ENCODE data around the gene KDM4F.

DNA sequence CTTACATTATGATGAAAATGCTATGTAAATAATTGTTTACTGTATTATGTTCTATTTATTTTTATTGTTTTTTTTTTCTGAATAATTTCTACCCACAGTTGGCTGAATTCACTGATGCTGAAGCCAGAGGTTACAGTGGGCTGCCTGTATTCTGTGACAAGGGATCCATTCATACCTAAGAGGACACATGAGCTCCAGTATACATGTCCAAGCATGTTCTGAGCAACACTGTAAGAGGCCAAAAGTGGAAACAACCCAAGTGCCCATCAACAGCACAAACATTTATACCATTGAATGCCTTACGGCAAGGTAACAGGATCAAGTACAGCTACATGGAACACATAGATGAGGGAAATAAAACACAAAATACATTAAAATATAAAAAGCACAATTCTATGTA is 16.1 kb downstream of the KDM4F start:
- TF ChIP-seq, protein P1, sequence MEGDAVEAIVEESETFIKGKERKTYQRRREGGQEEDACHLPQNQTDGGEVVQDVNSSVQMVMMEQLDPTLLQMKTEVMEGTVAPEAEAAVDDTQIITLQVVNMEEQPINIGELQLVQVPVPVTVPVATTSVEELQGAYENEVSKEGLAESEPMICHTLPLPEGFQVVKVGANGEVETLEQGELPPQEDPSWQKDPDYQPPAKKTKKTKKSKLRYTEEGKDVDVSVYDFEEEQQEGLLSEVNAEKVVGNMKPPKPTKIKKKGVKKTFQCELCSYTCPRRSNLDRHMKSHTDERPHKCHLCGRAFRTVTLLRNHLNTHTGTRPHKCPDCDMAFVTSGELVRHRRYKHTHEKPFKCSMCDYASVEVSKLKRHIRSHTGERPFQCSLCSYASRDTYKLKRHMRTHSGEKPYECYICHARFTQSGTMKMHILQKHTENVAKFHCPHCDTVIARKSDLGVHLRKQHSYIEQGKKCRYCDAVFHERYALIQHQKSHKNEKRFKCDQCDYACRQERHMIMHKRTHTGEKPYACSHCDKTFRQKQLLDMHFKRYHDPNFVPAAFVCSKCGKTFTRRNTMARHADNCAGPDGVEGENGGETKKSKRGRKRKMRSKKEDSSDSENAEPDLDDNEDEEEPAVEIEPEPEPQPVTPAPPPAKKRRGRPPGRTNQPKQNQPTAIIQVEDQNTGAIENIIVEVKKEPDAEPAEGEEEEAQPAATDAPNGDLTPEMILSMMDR (IDR thresholded peaks at IDR 0.05): no peak
- no peak for TF ChIP-seq POLR2A (IDR thresholded peaks at IDR 0.05)

All from adrenal gland (tissue), 5 donors.